Neural progenitor cell (in vitro differentiated cells): Measurements from ENCODE around the gene SERGEF. TPM values are rescaled to one million over a fixed set of nuclear protein-coding genes. Genes with fewer than 3 reads are reported as not detected.
A peak's percentile ranks its signal among the peaks of the same experiment; 100 is the strongest.

Experiments
- DNase-seq: peaks from one replicate; pipeline ENCODE4 v3.0.0-alpha.2; 2016; ENCODE audit warnings: low spot score
- H2AFZ ChIP-seq: fragments of 200-600 bp; sonication (generic); replicated peaks from 2 replicates; pipeline ENCODE4 v1.6.1; 2016; ENCODE audit warnings: antibody characterized with exemption
- H3F3A ChIP-seq: fragments of 200-600 bp; sonication (generic); 2 replicates; pipeline ENCODE4 v1.6.1; 2016; ENCODE audit warnings: antibody characterized with exemption, low read depth
- H3K27ac ChIP-seq: fragments of 200-600 bp; sonication (generic); 2 replicates; pipeline ENCODE4 v1.5.1; 2016; ENCODE audit warnings: mild to moderate bottlenecking
- H3K27me3 ChIP-seq: fragments of 200-600 bp; sonication (generic); 2 replicates; pipeline ENCODE4 v1.6.1; 2016; ENCODE audit warnings: mild to moderate bottlenecking, moderate library complexity
- H3K36me3 ChIP-seq: fragments of 200-600 bp; sonication (generic); 2 replicates; pipeline ENCODE4 v1.5.1; 2016
- H3K4me1 ChIP-seq: fragments of 200-600 bp; sonication (generic); 2 replicates; pipeline ENCODE4 v1.6.1; 2016; ENCODE audit warnings: mixed run types
- H3K4me2 ChIP-seq: fragments of 200-600 bp; sonication (generic); 2 replicates; pipeline ENCODE4 v1.6.1; 2016
- H3K4me3 ChIP-seq: fragments of 200-600 bp; sonication (generic); 2 replicates; pipeline ENCODE4 v1.5.1; 2016
- H3K79me2 ChIP-seq: fragments of 200-600 bp; sonication (generic); 2 replicates; pipeline ENCODE4 v1.6.1; 2016; ENCODE audit warnings: low read depth
- H3K9ac ChIP-seq: fragments of 200-600 bp; sonication (generic); 2 replicates; pipeline ENCODE4 v1.6.1; 2016
- H3K9me3 ChIP-seq: fragments of 200-600 bp; sonication (generic); 2 replicates; pipeline ENCODE4 v1.5.1; 2016; ENCODE audit warnings: low read depth
- H4K20me1 ChIP-seq: fragments of 200-600 bp; sonication (generic); 2 replicates; pipeline ENCODE4 v1.6.1; 2016; ENCODE audit warnings: low read depth
- H3K27ac Mint-ChIP-seq: 3 replicates; pipeline ENCODE4 v1.8.0; 2021; ENCODE audit warnings: mixed read lengths
- H3K27me3 Mint-ChIP-seq: 2 replicates; pipeline ENCODE4 v1.8.0; 2022; ENCODE audit warnings: low read depth, mild to moderate bottlenecking, inconsistent platforms, moderate library complexity, mixed read lengths; ENCODE audit not compliant: insufficient read depth
- H3K36me3 Mint-ChIP-seq: 3 replicates; pipeline ENCODE4 v1.8.0; 2021; ENCODE audit warnings: mixed read lengths
- H3K4me1 Mint-ChIP-seq: 3 replicates; pipeline ENCODE4 v1.8.0; 2021; ENCODE audit warnings: mixed read lengths
- H3K4me3 Mint-ChIP-seq: 3 replicates; pipeline ENCODE4 v1.8.0; 2021; ENCODE audit warnings: mild to moderate bottlenecking, moderate library complexity, mixed read lengths
- H3K9me3 Mint-ChIP-seq: 3 replicates; pipeline ENCODE4 v1.8.0; 2020; ENCODE audit warnings: mixed read lengths
- EZH2 ChIP-seq: fragments of 200-600 bp; sonication (generic); IDR thresholded peaks from 2 replicates; pipeline ENCODE4 v1.6.1; 2017; ENCODE audit warnings: antibody characterized with exemption, mild to moderate bottlenecking, moderate library complexity
- EZH2phosphoT487 ChIP-seq: fragments of 200-600 bp; sonication (generic); IDR thresholded peaks from 2 replicates; pipeline ENCODE4 v1.6.1; 2017; ENCODE audit warnings: antibody characterized with exemption
- total RNA-seq: library from RNA; depleted of rRNA; stranded (reverse); fragments of >200 nt; gene quantifications from 2 replicates; pipeline ENCODE4 v1.2.3, GENCODE V29; 2015; ENCODE audit warnings: low replicate concordance
- TF ChIP-seq, protein P1 (sequence below): fragments of 200-600 bp; sonication (generic); IDR thresholded peaks from 2 replicates; pipeline ENCODE4 v1.5.1; 2017; ENCODE audit warnings: antibody characterized with exemption, mild to moderate bottlenecking

Gene SERGEF
- total RNA-seq, 1 donor from 2014 or later, result 35.1 TPM

DNA sequence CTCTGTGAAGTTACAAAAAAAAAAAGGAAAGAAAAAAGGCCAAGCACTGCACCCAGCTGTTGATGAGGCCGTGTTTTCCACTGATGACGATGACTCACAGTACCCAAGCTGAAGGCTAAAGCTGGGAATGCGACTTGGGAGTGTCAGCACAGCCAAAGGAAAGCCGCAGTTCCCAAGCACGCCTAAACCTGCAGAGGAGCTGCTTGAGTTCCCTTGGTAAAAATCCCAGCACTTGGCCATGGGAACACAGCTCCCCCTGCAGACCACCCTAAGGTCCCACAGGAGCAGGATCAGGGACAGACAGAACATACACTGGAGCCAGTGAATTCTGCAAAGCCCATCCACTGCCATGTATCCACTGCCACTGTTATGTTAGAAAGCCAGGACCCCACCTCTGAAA, 39.9 kb downstream of the SERGEF start:
- Histone ChIP-seq H3K27me3 (no peaks in the 10 kb centered on the region), H4K20me1 (peaks cover 5% of the 10 kb centered on the region), H3F3A (no peaks in the 10 kb centered on the region), H3K9me3 (no peaks in the 10 kb centered on the region), H3K9ac (no peak overlapping the region), H3K4me1 (no peaks in the 10 kb centered on the region), H3K36me3 (no peaks in the 10 kb centered on the region), H3K4me2 (no peak overlapping the region), H3K4me3 (no peak overlapping the region), H3K79me2 (no peaks in the 10 kb centered on the region), H3K27ac (no peak overlapping the region), H2AFZ (no peak overlapping the region)
- Mint-ChIP-seq H3K36me3 (peaks cover 17% of the 10 kb centered on the region), H3K27me3 (no peaks in the 10 kb centered on the region), H3K4me3 (no peak overlapping the region), H3K27ac (no peak overlapping the region), H3K4me1 (no peaks in the 10 kb centered on the region), H3K9me3 (peaks cover 1% of the 10 kb centered on the region)
- DNase-seq, result peak; percentile 80
- TF ChIP-seq EZH2, result no peak
- TF ChIP-seq, protein P1, sequence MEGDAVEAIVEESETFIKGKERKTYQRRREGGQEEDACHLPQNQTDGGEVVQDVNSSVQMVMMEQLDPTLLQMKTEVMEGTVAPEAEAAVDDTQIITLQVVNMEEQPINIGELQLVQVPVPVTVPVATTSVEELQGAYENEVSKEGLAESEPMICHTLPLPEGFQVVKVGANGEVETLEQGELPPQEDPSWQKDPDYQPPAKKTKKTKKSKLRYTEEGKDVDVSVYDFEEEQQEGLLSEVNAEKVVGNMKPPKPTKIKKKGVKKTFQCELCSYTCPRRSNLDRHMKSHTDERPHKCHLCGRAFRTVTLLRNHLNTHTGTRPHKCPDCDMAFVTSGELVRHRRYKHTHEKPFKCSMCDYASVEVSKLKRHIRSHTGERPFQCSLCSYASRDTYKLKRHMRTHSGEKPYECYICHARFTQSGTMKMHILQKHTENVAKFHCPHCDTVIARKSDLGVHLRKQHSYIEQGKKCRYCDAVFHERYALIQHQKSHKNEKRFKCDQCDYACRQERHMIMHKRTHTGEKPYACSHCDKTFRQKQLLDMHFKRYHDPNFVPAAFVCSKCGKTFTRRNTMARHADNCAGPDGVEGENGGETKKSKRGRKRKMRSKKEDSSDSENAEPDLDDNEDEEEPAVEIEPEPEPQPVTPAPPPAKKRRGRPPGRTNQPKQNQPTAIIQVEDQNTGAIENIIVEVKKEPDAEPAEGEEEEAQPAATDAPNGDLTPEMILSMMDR, result peak; percentile 79

DNA sequence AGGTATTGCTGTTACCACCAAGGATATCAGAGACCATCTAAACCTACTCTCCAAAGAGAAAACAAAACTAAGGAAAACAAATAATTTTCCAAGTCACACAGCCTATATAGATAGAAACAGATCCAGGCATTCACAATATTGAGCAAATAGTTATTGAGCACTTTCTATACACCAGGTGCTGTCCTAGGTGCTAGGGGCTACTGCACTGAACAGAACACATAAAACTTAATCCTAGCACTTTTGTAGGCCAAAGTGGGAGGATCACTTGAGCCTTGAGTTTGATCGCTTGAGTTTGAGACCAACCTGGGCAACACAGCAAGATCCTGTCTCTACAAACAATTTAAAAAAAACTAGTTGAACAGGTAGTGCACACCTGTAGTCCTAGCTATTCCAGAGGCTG, 44.6 kb downstream of the SERGEF start:
- Histone ChIP-seq H2AFZ (no peak overlapping the region), H3K27me3 (no peaks in the 10 kb centered on the region), H3K9me3 (no peaks in the 10 kb centered on the region), H3K79me2 (no peaks in the 10 kb centered on the region), H3K9ac (no peak overlapping the region), H3K4me1 (no peaks in the 10 kb centered on the region), H3K4me3 (no peak overlapping the region), H3K27ac (no peak overlapping the region), H4K20me1 (peaks cover 5% of the 10 kb centered on the region), H3K36me3 (no peaks in the 10 kb centered on the region), H3K4me2 (no peak overlapping the region), H3F3A (no peaks in the 10 kb centered on the region)
- no peak for DNase-seq
- Mint-ChIP-seq H3K4me1 (no peaks in the 10 kb centered on the region), H3K9me3 (peaks cover 1% of the 10 kb centered on the region), H3K36me3 (peaks cover 22% of the 10 kb centered on the region), H3K27me3 (no peaks in the 10 kb centered on the region), H3K4me3 (no peak overlapping the region), H3K27ac (no peak overlapping the region)
- TF ChIP-seq EZH2phosphoT487 (no peak), EZH2 (no peak)
- TF ChIP-seq, protein P1, result no peak

DNA sequence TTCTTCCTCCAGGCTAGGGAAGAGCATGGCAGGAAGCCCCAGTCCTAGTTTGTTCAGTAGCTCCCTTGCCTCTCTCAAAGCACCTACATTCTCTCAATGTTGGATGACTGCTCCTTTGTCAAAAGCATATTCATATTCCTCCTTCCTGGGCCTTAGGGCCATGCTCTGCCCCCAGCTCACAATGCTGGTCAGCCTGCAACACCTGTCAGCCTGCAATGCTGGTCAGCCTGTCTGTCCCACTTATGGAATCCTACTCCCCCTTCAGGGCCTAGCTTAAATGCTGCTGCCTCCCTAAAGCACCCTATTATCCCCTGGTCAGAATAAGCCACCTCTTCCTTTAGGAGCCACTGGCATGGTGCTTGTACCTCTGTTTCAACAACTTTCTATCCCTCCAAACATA, 45.2 kb downstream of the SERGEF start:
- no peak for DNase-seq
- no peaks in the 10 kb centered on the region for H3K36me3 ChIP-seq
- H3K27ac Mint-ChIP-seq, result no peak overlapping the region
- H3K4me3 Mint-ChIP-seq, result no peak overlapping the region
- TF ChIP-seq EZH2, result no peak
- H3K4me1 Mint-ChIP-seq, result no peaks in the 10 kb centered on the region
- H3K27me3 Mint-ChIP-seq, result no peaks in the 10 kb centered on the region
- peaks cover 1% of the 10 kb centered on the region for H3K9me3 Mint-ChIP-seq
- H3K4me3 ChIP-seq, result no peak overlapping the region
- no peaks in the 10 kb centered on the region for H3K4me1 ChIP-seq
- H3K9ac ChIP-seq, result no peak overlapping the region
- H3K79me2 ChIP-seq, result no peaks in the 10 kb centered on the region
- H3K4me2 ChIP-seq, result no peak overlapping the region
- H2AFZ ChIP-seq, result no peak overlapping the region
- no peaks in the 10 kb centered on the region for H3F3A ChIP-seq
- H3K27ac ChIP-seq, result no peak overlapping the region
- H3K27me3 ChIP-seq, result no peaks in the 10 kb centered on the region
- H3K9me3 ChIP-seq, result no peaks in the 10 kb centered on the region
- H4K20me1 ChIP-seq, result peaks cover 2% of the 10 kb centered on the region
- H3K36me3 Mint-ChIP-seq, result peaks cover 19% of the 10 kb centered on the region

DNA sequence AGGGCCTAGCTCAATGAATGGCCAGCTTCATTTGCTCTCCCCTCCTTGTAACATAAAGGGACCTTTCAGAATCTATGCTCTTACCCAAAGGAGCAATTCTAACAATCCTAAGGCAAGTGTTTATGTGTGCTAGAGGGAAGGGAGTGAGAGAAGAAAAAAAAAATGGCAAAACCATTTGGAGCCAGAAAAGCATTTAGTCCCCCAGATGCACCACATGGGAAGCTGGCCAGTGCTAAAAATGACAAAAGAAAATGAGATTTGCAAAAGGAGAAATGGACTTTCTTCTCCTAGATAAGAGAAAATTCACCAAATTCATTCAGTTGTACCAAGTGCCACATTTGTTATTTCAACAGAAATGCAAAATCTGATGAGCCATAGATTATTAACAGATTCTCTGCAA, 52.8 kb downstream of the SERGEF start:
- Histone ChIP-seq H3K4me3 (no peak overlapping the region), H3K27me3 (no peaks in the 10 kb centered on the region), H3K9me3 (no peaks in the 10 kb centered on the region), H3K36me3 (no peaks in the 10 kb centered on the region), H3K27ac (no peak overlapping the region), H3K9ac (no peak overlapping the region), H3K4me2 (no peak overlapping the region), H4K20me1 (no peaks in the 10 kb centered on the region), H3F3A (no peaks in the 10 kb centered on the region), H3K79me2 (no peaks in the 10 kb centered on the region), H3K4me1 (no peaks in the 10 kb centered on the region), H2AFZ (no peak overlapping the region)
- Mint-ChIP-seq H3K36me3 (peaks cover 10% of the 10 kb centered on the region), H3K4me1 (peaks cover 7% of the 10 kb centered on the region), H3K4me3 (no peak overlapping the region), H3K27me3 (peaks cover 2% of the 10 kb centered on the region), H3K27ac (no peak overlapping the region), H3K9me3 (no peaks in the 10 kb centered on the region)
- TF ChIP-seq, protein P1, result no peak
- TF ChIP-seq EZH2phosphoT487 (no peak), EZH2 (no peak)
- no peak for DNase-seq
